Adrenal gland (tissue), 12 donors: ENCODE measurements around the gene CCR5. TPM values are rescaled to one million over a fixed set of nuclear protein-coding genes. Genes with fewer than 3 reads are reported as not detected.
A peak's percentile ranks its signal among the peaks of the same experiment; 100 is the strongest.

Experiments
- DNase-seq, 7 donors: peaks; one replicate each; pipeline ENCODE4 v3.0.0-alpha.2; 2019 to 2020
- H3K27ac ChIP-seq, 5 donors: fragments of 200-600 bp; sonication (generic) in 4 of 5; 1 replicate in 3 of 5; 2 replicates in 2 of 5; pipeline versions ENCODE4 v1.5.1 to v1.8.0; 2016 to 2020; ENCODE audit warnings: mild to moderate bottlenecking in 1 of 5
- H3K27me3 ChIP-seq: fragments of 200-600 bp; 2 replicates; pipeline ENCODE4 v1.8.0; 2021
- H3K36me3 ChIP-seq, 2 donors: fragments of 200-600 bp; replicated peaks in 1 of 2; 1 replicate in 1 of 2; 2 replicates in 1 of 2; pipeline versions ENCODE4 v1.5.1 to v1.8.0; 2018 to 2022
- H3K4me1 ChIP-seq, 2 donors: fragments of 200-600 bp; replicated peaks in 1 of 2; 1 replicate in 1 of 2; 2 replicates in 1 of 2; pipeline versions ENCODE4 v1.5.1 to v1.8.0; 2018 to 2021
- H3K4me3 ChIP-seq, 4 donors: fragments of 200-600 bp; sonication (generic) in 3 of 4; one replicate each; pipeline ENCODE4 v1.5.1; 2016 to 2018
- H3K9me3 ChIP-seq, 3 donors: fragments of 200-600 bp; sonication (generic) in 1 of 3; replicated peaks in 1 of 3; 1 replicate in 2 of 3; 2 replicates in 1 of 3; pipeline versions ENCODE4 v1.5.1 to v1.8.0; 2016 to 2021
- POLR2A ChIP-seq, 2 donors: fragments of 450-650 bp; IDR thresholded peaks; one replicate each; pipeline ENCODE4 v1.6.1; 2017; ENCODE audit warnings: antibody characterized with exemption in 2 of 2, mild to moderate bottlenecking in 2 of 2, moderate library complexity in 1 of 2
- WGBS, 4 donors: extraction: QIAGEN DNeasy Blood & Tissue Kit in 2 of 4; methylation state at CpG; one replicate each; pipeline versions ENCODE4 v1.1.5 to v1.1.7; 2013 to 2017; 5-methylcytosine and 5-hydroxymethylcytosine counted together
- intact Hi-C, 2 donors: fragments of 100-400 bp; cut with DNase I; formaldehyde crosslinking; loops; one replicate each; pipeline versions ENCODE4 v1.14.1 to v1.15.0; 2022 to 2023
- polyA plus RNA-seq, 3 donors: library from polyadenylated mRNA; stranded (reverse); fragments of 200-250 nt in 2 of 3; fragments of 350-450 nt in 1 of 3; fragmentation: Illumina TruSeq in 1 of 3; extraction: RNeasy Lipid Tissue Mini Kit (QIAGEN cat#74804) in 1 of 3; gene quantifications; one replicate each; pipeline ENCODE4 v1.2.3, GENCODE V29; 2013 to 2014
- total RNA-seq, 9 donors: library from RNA; depleted of rRNA in 4 of 9; stranded (reverse); fragments of >200 nt in 4 of 9; fragments of 120-200 nt in 1 of 9; fragmentation: NEBNext Ultra II Directional in 1 of 9; extraction: Animal tissue kit (Norgen Biotek cat#: 25700) in 1 of 9; gene quantifications; one replicate each; pipeline versions ENCODE4 v1.1.0 to v1.2.4, GENCODE V29; 2013 to 2023
- TF ChIP-seq, protein P1 (sequence below), 6 experiments: fragments of 450-650 bp in 4 of 6; fragments of 200-600 bp in 2 of 6; sonication (generic) in 1 of 6; IDR thresholded peaks; 1 replicate in 5 of 6; 2 replicates in 1 of 6; pipeline versions ENCODE4 v1.5.1 to v1.8.0; 2016 to 2021; ENCODE audit warnings: antibody characterized with exemption in 6 of 6, mild to moderate bottlenecking in 2 of 6, moderate library complexity in 1 of 6
- donor health status: healthy with polysubstance abuse.
- donor health status: Bipolar disorder and iron deficiency.
- donor health status: DM: yes; HTN: yes; CAD: no.
- donor health status: DM: no; HTN: no; CAD: no.
- donor health status: DM: no; HTN: no; CAD: no.
- donor health status: DM: yes; HTN: yes; CAD: no.

The CCR5 gene
- total and polyA plus RNA-seq, 12 donors = 0.06 to 3.7 (median 0.94) TPM

DNA sequence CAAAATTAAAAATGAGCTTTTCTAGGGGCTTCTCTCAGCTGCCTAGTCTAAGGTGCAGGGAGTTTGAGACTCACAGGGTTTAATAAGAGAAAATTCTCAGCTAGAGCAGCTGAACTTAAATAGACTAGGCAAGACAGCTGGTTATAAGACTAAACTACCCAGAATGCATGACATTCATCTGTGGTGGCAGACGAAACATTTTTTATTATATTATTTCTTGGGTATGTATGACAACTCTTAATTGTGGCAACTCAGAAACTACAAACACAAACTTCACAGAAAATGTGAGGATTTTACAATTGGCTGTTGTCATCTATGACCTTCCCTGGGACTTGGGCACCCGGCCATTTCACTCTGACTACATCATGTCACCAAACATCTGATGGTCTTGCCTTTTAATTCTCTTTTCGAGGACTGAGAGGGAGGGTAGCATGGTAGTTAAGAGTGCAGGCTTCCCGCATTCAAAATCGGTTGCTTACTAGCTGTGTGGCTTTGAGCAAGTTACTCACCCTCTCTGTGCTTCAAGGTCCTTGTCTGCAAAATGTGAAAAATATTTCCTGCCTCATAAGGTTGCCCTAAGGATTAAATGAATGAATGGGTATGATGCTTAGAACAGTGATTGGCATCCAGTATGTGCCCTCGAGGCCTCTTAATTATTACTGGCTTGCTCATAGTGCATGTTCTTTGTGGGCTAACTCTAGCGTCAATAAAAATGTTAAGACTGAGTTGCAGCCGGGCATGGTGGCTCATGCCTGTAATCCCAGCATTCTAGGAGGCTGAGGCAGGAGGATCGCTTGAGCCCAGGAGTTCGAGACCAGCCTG is 984 bp downstream of the CCR5 start:
- TF ChIP-seq POLR2A (IDR thresholded peaks at IDR 0.05) = no peak
- TF ChIP-seq, protein P1, sequence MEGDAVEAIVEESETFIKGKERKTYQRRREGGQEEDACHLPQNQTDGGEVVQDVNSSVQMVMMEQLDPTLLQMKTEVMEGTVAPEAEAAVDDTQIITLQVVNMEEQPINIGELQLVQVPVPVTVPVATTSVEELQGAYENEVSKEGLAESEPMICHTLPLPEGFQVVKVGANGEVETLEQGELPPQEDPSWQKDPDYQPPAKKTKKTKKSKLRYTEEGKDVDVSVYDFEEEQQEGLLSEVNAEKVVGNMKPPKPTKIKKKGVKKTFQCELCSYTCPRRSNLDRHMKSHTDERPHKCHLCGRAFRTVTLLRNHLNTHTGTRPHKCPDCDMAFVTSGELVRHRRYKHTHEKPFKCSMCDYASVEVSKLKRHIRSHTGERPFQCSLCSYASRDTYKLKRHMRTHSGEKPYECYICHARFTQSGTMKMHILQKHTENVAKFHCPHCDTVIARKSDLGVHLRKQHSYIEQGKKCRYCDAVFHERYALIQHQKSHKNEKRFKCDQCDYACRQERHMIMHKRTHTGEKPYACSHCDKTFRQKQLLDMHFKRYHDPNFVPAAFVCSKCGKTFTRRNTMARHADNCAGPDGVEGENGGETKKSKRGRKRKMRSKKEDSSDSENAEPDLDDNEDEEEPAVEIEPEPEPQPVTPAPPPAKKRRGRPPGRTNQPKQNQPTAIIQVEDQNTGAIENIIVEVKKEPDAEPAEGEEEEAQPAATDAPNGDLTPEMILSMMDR (IDR thresholded peaks at IDR 0.05) = no peak
- intact Hi-C loops = loop anchor here in 1 of 2 donors (10.0 kb wide), 1 partner anchor 287 kb away; no protein-coding TSS in a partner anchor
- no peak for DNase-seq
- Histone ChIP-seq H3K4me1 (peaks cover 3 to 6% of the 10 kb centered on the region in 2 donors), H3K9me3 (no peaks in the 10 kb centered on the region), H3K27ac (no peak overlapping the region), H3K36me3 (no peaks in the 10 kb centered on the region), H3K27me3 (peaks cover 18% of the 10 kb centered on the region), H3K4me3 (no peak overlapping the region)
- WGBS, 4 donors = 61 to 77% (median 71%) methylated on average over 10 of the region's 10 CpGs

GRCh38 chr3:46372492-46373359 is 2.0 kb downstream of the CCR5 start:
- intact Hi-C loops = loop anchor here in 1 of 2 donors (10.0 kb wide), 1 partner anchor 288 kb away; no protein-coding TSS in a partner anchor
- H3K4me3 ChIP-seq = no peak overlapping the region
- no peak for TF ChIP-seq POLR2A (IDR thresholded peaks at IDR 0.05)
- TF ChIP-seq, protein P1 (IDR thresholded peaks at IDR 0.05) = peak in 5 of 6 experiments; percentile 16 to 47 (median 38)

DNA sequence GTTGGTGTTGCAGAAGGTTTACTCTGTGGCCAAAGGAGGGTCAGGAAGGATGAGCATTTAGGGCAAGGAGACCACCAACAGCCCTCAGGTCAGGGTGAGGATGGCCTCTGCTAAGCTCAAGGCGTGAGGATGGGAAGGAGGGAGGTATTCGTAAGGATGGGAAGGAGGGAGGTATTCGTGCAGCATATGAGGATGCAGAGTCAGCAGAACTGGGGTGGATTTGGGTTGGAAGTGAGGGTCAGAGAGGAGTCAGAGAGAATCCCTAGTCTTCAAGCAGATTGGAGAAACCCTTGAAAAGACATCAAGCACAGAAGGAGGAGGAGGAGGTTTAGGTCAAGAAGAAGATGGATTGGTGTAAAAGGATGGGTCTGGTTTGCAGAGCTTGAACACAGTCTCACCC is 4.0 kb downstream of the CCR5 start:
- no peak for DNase-seq
- H3K9me3 ChIP-seq = no peaks in the 10 kb centered on the region
- H3K36me3 ChIP-seq = no peaks in the 10 kb centered on the region
- peaks cover 3 to 6% of the 10 kb centered on the region in 2 donors for H3K4me1 ChIP-seq
- TF ChIP-seq, protein P1 (IDR thresholded peaks at IDR 0.05) = no peak
- TF ChIP-seq POLR2A (IDR thresholded peaks at IDR 0.05) = no peak
- H3K27me3 ChIP-seq = peaks cover 12% of the 10 kb centered on the region
- no peak overlapping the region for H3K27ac ChIP-seq
- intact Hi-C loops = loop anchor here in 1 of 2 donors (10.0 kb wide), 1 partner anchor 290 kb away; no protein-coding TSS in a partner anchor
- WGBS, 4 donors = 64 to 76% (median 70%) methylated on average over 3 of the region's 3 CpGs
- H3K4me3 ChIP-seq = no peak overlapping the region

More at GRCh38 chr3:46372492-46373359, 2.0 kb downstream of the CCR5 start:
- H3K36me3 ChIP-seq = no peaks in the 10 kb centered on the region
- H3K27me3 ChIP-seq = peaks cover 16% of the 10 kb centered on the region
- no peaks in the 10 kb centered on the region for H3K9me3 ChIP-seq
- WGBS, 4 donors = 75 to 88% (median 84%) methylated on average over 9 of the region's 9 CpGs
- DNase-seq = no peak
- peaks cover 3 to 6% of the 10 kb centered on the region in 2 donors for H3K4me1 ChIP-seq
- H3K27ac ChIP-seq = no peak overlapping the region

DNA sequence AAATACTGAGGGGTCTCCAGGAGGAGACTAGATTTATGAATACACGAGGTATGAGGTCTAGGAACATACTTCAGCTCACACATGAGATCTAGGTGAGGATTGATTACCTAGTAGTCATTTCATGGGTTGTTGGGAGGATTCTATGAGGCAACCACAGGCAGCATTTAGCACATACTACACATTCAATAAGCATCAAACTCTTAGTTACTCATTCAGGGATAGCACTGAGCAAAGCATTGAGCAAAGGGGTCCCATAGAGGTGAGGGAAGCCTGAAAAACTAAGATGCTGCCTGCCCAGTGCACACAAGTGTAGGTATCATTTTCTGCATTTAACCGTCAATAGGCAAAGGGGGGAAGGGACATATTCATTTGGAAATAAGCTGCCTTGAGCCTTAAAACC is 4.5 kb downstream of the CCR5 start:
- H3K4me3 ChIP-seq = no peak overlapping the region
- H3K36me3 ChIP-seq = no peaks in the 10 kb centered on the region
- DNase-seq = no peak
- no peaks in the 10 kb centered on the region for H3K9me3 ChIP-seq
- TF ChIP-seq POLR2A (IDR thresholded peaks at IDR 0.05) = no peak
- TF ChIP-seq, protein P1 (IDR thresholded peaks at IDR 0.05) = no peak
- intact Hi-C loops = loop anchor here in 1 of 2 donors (10.0 kb wide), 1 partner anchor 290 kb away; no protein-coding TSS in a partner anchor
- H3K27ac ChIP-seq = no peak overlapping the region
- peaks cover 3 to 6% of the 10 kb centered on the region in 2 donors for H3K4me1 ChIP-seq
- H3K27me3 ChIP-seq = peaks cover 12% of the 10 kb centered on the region
- 59 to 74% (median 63%) methylated on average over 2 of the region's 2 CpGs for WGBS, 4 donors
